Right lobe of liver (tissue), 6 donors: ENCODE results near the gene RBM39. TPM values are rescaled to one million over a fixed set of nuclear protein-coding genes. Genes with fewer than 3 reads are reported as not detected.

Experiments used
- ATAC-seq, 4 donors: fragments of 200-7000 bp; cut with Tn5 transposase; one replicate each; pipeline ENCODE4 v1.9.1; 2020; ENCODE audit warnings: mild to moderate bottlenecking in 4 of 4, moderate library complexity in 4 of 4
- DNase-seq, 3 donors: peaks; one replicate each; pipeline ENCODE4 v3.0.0-alpha.2; 2020
- H3K27ac ChIP-seq, 3 donors: fragments of 200-600 bp; one replicate each; pipeline ENCODE4 v1.8.0; 2022
- H3K27me3 ChIP-seq, 2 donors: fragments of 200-600 bp; one replicate each; pipeline ENCODE4 v1.8.0; 2022
- H3K36me3 ChIP-seq, 4 donors: fragments of 200-600 bp; sonication (generic) in 1 of 4; one replicate each; pipeline versions ENCODE4 v1.5.1 to v1.8.0; 2017 to 2022; ENCODE audit warnings: control low read depth in 1 of 4
- H3K4me1 ChIP-seq, 4 donors: fragments of 200-600 bp; sonication (generic) in 1 of 4; one replicate each; pipeline versions ENCODE4 v1.5.1 to v1.8.0; 2017 to 2022; ENCODE audit warnings: control low read depth in 1 of 4
- H3K4me3 ChIP-seq, 3 donors: fragments of 200-600 bp; one replicate each; pipeline ENCODE4 v1.8.0; 2022
- H3K9me3 ChIP-seq, 4 donors: fragments of 200-600 bp; sonication (generic) in 1 of 4; one replicate each; pipeline versions ENCODE4 v1.5.1 to v1.8.0; 2017 to 2022; ENCODE audit warnings: control low read depth in 1 of 4
- POLR2A ChIP-seq: fragments of 450-650 bp; IDR thresholded peaks from one replicate; pipeline ENCODE4 v1.6.1; 2017; ENCODE audit warnings: antibody characterized with exemption, mild to moderate bottlenecking
- WGBS: methylation state at CpG from one replicate; pipeline ENCODE4 v1.1.6; 2018; ENCODE audit warnings: low coverage, low lambda C conversion rate; ENCODE audit not compliant: insufficient coverage; ENCODE audit errors: missing lambda C conversion rate; 5-methylcytosine and 5-hydroxymethylcytosine counted together
- intact Hi-C, 2 donors: fragments of 100-400 bp; cut with DNase I; formaldehyde crosslinking; loops; one replicate each; pipeline versions ENCODE4 v1.11.2 to v1.14.1; 2022
- total RNA-seq, 6 experiments: library from RNA; depleted of rRNA in 2 of 6; stranded (reverse); fragments of >200 nt in 2 of 6; fragmentation: NEBNext Ultra II Directional in 3 of 6; extraction: Animal tissue kit (Norgen Biotek cat#: 25700) in 3 of 6; gene quantifications; one replicate each; pipeline versions ENCODE4 v1.1.0 to v1.2.4, GENCODE V29; 2016 to 2023
- TF ChIP-seq, protein P1 (sequence below), 4 donors: fragments of 200-600 bp in 3 of 4; fragments of 450-650 bp in 1 of 4; IDR thresholded peaks; one replicate each; pipeline versions ENCODE4 v1.5.1 to v1.8.0; 2016 to 2022; ENCODE audit warnings: antibody characterized with exemption in 4 of 4, mild to moderate bottlenecking in 2 of 4
- donor health status: DM: no; HTN: yes; CAD: no.
- donor health status: DM: no; HTN: no; CAD: no.
- donor health status: DM: no; HTN: no; CAD: no.
- donor health status: DM: no; HTN: yes; CAD: no.
- donor health status: DM: no; HTN: yes; CAD: no.

RBM39 gene
- total RNA-seq, 6 experiments from 2014 or later, result 86.4 to 166 (median 120) TPM

GRCh38 chr20:35739294-35740163 is 2.5 kb downstream of the RBM39 start:
- DNase-seq (no peak), ATAC-seq (no peak)
- intact Hi-C loops, result no loop called here
- Histone ChIP-seq H3K27ac (peak overlapping the region in 1 of 3 donors; percentile 100), H3K27me3 (no peaks in the 10 kb centered on the region), H3K36me3 (peaks cover 6 to 61% (median 39%) of the 10 kb centered on the region in 4 donors), H3K4me3 (peak overlapping the region in 2 of 3 donors; percentile 83 to 85), H3K9me3 (no peaks in the 10 kb centered on the region), H3K4me1 (peaks cover 0 to 54% (median 17%) of the 10 kb centered on the region in 4 donors)
- TF ChIP-seq POLR2A, result no peak
- TF ChIP-seq, protein P1, sequence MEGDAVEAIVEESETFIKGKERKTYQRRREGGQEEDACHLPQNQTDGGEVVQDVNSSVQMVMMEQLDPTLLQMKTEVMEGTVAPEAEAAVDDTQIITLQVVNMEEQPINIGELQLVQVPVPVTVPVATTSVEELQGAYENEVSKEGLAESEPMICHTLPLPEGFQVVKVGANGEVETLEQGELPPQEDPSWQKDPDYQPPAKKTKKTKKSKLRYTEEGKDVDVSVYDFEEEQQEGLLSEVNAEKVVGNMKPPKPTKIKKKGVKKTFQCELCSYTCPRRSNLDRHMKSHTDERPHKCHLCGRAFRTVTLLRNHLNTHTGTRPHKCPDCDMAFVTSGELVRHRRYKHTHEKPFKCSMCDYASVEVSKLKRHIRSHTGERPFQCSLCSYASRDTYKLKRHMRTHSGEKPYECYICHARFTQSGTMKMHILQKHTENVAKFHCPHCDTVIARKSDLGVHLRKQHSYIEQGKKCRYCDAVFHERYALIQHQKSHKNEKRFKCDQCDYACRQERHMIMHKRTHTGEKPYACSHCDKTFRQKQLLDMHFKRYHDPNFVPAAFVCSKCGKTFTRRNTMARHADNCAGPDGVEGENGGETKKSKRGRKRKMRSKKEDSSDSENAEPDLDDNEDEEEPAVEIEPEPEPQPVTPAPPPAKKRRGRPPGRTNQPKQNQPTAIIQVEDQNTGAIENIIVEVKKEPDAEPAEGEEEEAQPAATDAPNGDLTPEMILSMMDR (IDR thresholded peaks at IDR 0.05), result peak in 2 of 4 donors; percentile 18 to 19
- WGBS, result 60% methylated on average over 7 of the region's 7 CpGs

DNA sequence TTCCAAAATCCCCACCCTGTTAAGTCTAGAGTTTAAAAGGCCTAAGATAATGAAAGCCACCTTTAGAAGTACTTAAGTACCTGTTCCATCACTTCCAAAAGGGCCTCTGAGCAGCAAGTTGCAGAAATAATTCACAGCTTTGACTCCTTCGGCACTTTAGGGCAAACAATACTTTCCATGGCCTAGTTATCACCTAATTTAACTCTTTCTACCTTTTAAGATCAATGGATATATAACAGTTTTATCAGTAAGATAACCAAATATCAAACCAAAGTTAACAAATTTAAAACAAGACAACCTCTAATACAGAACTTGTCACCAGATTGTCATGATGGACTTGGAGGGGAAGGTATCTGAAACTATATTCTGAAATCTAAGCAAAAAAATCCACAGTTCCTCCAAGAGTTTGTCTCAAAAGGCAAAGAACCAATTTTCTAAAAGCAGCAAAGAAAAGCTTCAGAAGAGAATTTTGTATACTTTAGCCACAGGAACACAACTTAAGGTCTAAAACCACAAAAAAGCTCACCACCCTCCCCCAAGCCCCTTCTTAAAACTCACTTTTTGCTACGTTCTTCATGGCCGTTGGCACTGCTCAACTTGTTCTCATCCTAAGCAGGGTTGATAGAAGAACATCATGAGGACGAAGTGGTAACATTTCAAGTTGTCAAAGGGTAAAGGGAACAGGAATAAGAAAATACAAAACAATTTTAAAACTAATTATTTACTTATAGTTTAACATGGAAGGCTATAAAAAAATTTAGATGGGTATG is 3.5 kb downstream of the RBM39 start:
- 51% methylated on average over 4 of the region's 4 CpGs for WGBS
- no peak overlapping the region for H3K27ac ChIP-seq
- H3K9me3 ChIP-seq, result no peaks in the 10 kb centered on the region
- no peak for TF ChIP-seq POLR2A
- TF ChIP-seq, protein P1 (IDR thresholded peaks at IDR 0.05), result no peak
- no peak overlapping the region for H3K4me3 ChIP-seq
- peaks cover 0 to 59% (median 21%) of the 10 kb centered on the region in 4 donors for H3K4me1 ChIP-seq
- no peaks in the 10 kb centered on the region for H3K27me3 ChIP-seq
- intact Hi-C loops, result no loop called here
- no peak for DNase-seq
- H3K36me3 ChIP-seq, result peaks cover 6 to 70% (median 48%) of the 10 kb centered on the region in 4 donors
- no peak for ATAC-seq

DNA sequence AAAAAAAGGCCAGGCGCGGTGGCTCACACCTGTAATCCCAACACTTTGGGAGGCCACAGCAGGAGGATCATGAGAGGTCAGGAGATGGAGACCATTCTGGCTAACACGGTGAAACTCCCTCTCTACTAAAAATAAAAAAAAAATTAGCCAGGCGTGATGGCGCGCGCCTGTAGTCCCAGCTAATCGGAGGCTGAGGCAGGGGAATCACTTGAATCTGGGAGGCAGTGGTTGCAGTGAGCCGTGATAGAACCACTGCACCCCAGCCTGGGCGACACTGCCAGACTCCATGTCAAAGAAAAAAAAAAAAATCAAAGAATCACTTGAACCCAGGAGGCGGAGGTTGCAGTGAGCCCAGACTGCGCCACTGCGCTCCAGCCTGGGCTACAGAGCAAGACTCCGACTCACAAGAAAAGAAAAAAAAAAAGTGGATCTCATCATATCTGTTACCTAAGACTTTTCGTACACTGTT is 4.2 kb downstream of the RBM39 start:
- no peaks in the 10 kb centered on the region for H3K9me3 ChIP-seq
- ATAC-seq (no peak), DNase-seq (no peak)
- 94% methylated on average over 11 of the region's 15 CpGs for WGBS
- H3K36me3 ChIP-seq, result peaks cover 6 to 77% (median 53%) of the 10 kb centered on the region in 4 donors
- H3K27me3 ChIP-seq, result no peaks in the 10 kb centered on the region
- no peak overlapping the region for H3K27ac ChIP-seq
- peaks cover 0 to 54% (median 21%) of the 10 kb centered on the region in 4 donors for H3K4me1 ChIP-seq
- intact Hi-C loops, result no loop called here
- no peak for TF ChIP-seq POLR2A
- TF ChIP-seq, protein P1 (IDR thresholded peaks at IDR 0.05), result no peak
- no peak overlapping the region for H3K4me3 ChIP-seq

DNA sequence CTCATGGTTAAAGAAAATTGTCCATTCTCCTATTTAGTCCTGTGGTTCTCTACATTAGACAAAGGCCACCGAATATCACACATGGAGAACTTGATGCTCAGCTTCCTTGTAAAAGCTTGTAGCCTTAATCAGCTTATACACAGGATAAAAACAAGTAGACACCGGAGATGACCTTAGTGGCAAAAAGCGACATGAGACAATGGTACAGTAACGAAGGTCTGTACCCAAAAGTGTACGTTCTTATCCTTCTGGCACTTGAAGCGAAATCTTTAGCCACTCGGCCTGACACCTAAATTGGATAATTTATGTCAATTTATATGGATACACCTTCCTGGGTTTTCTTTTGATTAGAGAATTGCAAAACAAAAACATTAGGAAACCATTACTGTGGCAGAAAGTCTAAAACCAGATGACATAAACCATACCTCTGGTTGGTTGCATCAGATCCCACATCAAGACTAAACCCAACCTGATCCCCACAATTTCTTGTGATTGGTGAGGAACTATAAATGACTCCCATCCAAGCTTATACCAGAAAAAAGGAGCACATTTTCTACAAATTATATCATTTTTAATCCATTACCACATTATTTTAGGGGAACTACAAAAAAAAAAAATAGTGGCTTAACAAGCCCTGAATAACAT is 6.1 kb downstream of the RBM39 start:
- intact Hi-C loops, result no loop called here
- TF ChIP-seq, protein P1 (IDR thresholded peaks at IDR 0.05), result no peak
- TF ChIP-seq POLR2A, result no peak

More for the DNA sequence above, 6.1 kb downstream of the RBM39 start:
- Histone ChIP-seq H3K27me3 (no peaks in the 10 kb centered on the region), H3K36me3 (peaks cover 10 to 97% (median 70%) of the 10 kb centered on the region in 4 donors), H3K9me3 (no peaks in the 10 kb centered on the region), H3K4me1 (peaks cover 0 to 54% (median 21%) of the 10 kb centered on the region in 4 donors), H3K4me3 (no peak overlapping the region), H3K27ac (no peak overlapping the region)
- DNase-seq, result no peak
- ATAC-seq, result no peak
- 55% methylated on average over 7 of the region's 7 CpGs for WGBS
